K562 (cell line): Measurements from ENCODE around the gene PYY. TPM values are rescaled to one million over a fixed set of nuclear protein-coding genes. Genes with fewer than 3 reads are reported as not detected.

ENCODE experiments used
- AFF1 ChIP-seq, 2 experiments: fragments of 450-650 bp; IDR thresholded peaks; 2 replicates each; pipeline ENCODE4 v1.6.1; 2018; ENCODE audit warnings: mild to moderate bottlenecking in 2 of 2, low read depth in 1 of 2; ENCODE audit not compliant: partially characterized antibody in 2 of 2
- ARID1B ChIP-seq: fragments of 450-650 bp; IDR thresholded peaks from 2 replicates; pipeline ENCODE4 v1.6.1; 2016; ENCODE audit warnings: antibody characterized with exemption, mild to moderate bottlenecking, inconsistent platforms
- DPF2 ChIP-seq: fragments of 450-650 bp; IDR thresholded peaks from 2 replicates; pipeline ENCODE4 v1.6.1; 2016
- E2F5 ChIP-seq: sonication (generic); formaldehyde crosslinking; IDR thresholded peaks from 2 replicates; pipeline ENCODE4 v1.8.0; 2022; ENCODE audit warnings: mild to moderate bottlenecking, missing genetic modification reagents
- EHMT2 ChIP-seq: fragments of 450-650 bp; IDR thresholded peaks from 2 replicates; pipeline ENCODE4 v1.6.1; 2018; ENCODE audit warnings: antibody characterized with exemption
- ELK1 ChIP-seq: sonication (generic); formaldehyde crosslinking; IDR thresholded peaks from 2 replicates; pipeline ENCODE4 v1.8.1; 2022; ENCODE audit warnings: missing genetic modification reagents
- ELK3 ChIP-seq: fragments of 450-650 bp; formaldehyde crosslinking; IDR thresholded peaks from 2 replicates; pipeline ENCODE4 v1.4.0; 2020; ENCODE audit warnings: mild to moderate bottlenecking
- GTF2E2 ChIP-seq: fragments of 200-800 bp; sonication (Bioruptor generic); IDR thresholded peaks from 2 replicates; pipeline ENCODE4 v1.6.1; 2016; ENCODE audit warnings: missing genetic modification characterization, missing compliant biosample characterization
- MTF1 ChIP-seq: fragments of 250-450 bp; sonication (Bioruptor Pico); IDR thresholded peaks from 2 replicates; pipeline ENCODE4 v1.9.0; 2021; ENCODE audit warnings: moderate library complexity, mild to moderate bottlenecking, inconsistent platforms, borderline replicate concordance
- TFAM ChIP-seq: fragments of 250-450 bp; sonication (Bioruptor Pico); conservative IDR thresholded peaks from 2 replicates; pipeline ENCODE4 v1.5.0; 2021; ENCODE audit warnings: mild to moderate bottlenecking, moderate library complexity
- TFE3 ChIP-seq: fragments of 450-650 bp; formaldehyde crosslinking; IDR thresholded peaks from 2 replicates; pipeline ENCODE4 v1.4.0; 2020; ENCODE audit warnings: mild to moderate bottlenecking, mixed read lengths
- ZNF311 ChIP-seq: fragments of 250-450 bp; sonication (Bioruptor Pico); IDR thresholded peaks from 2 replicates; pipeline ENCODE4 v1.4.0; 2020; ENCODE audit warnings: mild to moderate bottlenecking, moderate library complexity
- ZNF398 ChIP-seq: fragments of 250-450 bp; sonication (Bioruptor Pico); IDR thresholded peaks from 2 replicates; pipeline ENCODE4 v1.8.0; 2021; ENCODE audit warnings: moderate library complexity, mild to moderate bottlenecking, inconsistent platforms
- ZNF586 ChIP-seq: fragments of 450-650 bp; formaldehyde crosslinking; conservative IDR thresholded peaks from 2 replicates; pipeline ENCODE4 v1.4.0; 2020; ENCODE audit warnings: mild to moderate bottlenecking, moderate library complexity
- ZNF830 ChIP-seq: fragments of 250-450 bp; sonication (Bioruptor Pico); IDR thresholded peaks from 2 replicates; pipeline ENCODE4 v1.5.0; 2021; ENCODE audit warnings: mild to moderate bottlenecking
- polyA plus RNA-seq, 8 experiments: library from polyadenylated mRNA; depleted of rRNA in 4 of 8; stranded (reverse) in 5 of 8; unstranded in 3 of 8; fragments of >200 nt; fragmentation: Nextera tagmentation in 2 of 8; fragmentation: Illumina TruSeq in 1 of 8; extraction: Ambion mirVana in 2 of 8; extraction: Trizol in 1 of 8; gene quantifications; 2 replicates each; pipeline versions ENCODE4 v1.2.1 to v1.2.3, GENCODE V29; 2011 to 2014; ENCODE audit warnings: inconsistent platforms in 1 of 8, missing spikeins in 1 of 8
- total RNA-seq, 7 experiments: library from RNA; depleted of rRNA in 6 of 7; stranded (reverse); fragments of >200 nt in 6 of 7; fragmentation: Illumina TruSeq in 2 of 7; extraction: Trizol in 2 of 7; gene quantifications; 2 replicates each; pipeline versions ENCODE4 v1.2.1 to v1.2.3, GENCODE V29; 2011 to 2021; ENCODE audit warnings: low replicate concordance in 1 of 7

Gene PYY
- total and polyA plus RNA-seq, 9 of the 15 experiments (the other 6 are each of a cell fraction or from before 2014, with no cell fraction given) = not detected

- TF ChIP-seq TFE3 (no peak), AFF1 (IDR thresholded peaks at IDR 0.05; ENCODE audit: low read depth in 1 of 2, partially characterized antibody in 2 of 2) (no peak), ELK1 (CRISPR knock-in tag) (no peak), ELK3 (CRISPR knock-in tag) (no peak), ZNF311 (CRISPR knock-in tag) (no peak), ARID1B (peak; percentile 92), ZNF586 (CRISPR knock-in tag) (no peak), ZNF398 (CRISPR knock-in tag) (no peak), DPF2 (peak; percentile 91), EHMT2 (no peak), ZNF830 (no peak), E2F5 (CRISPR knock-in tag) (no peak), MTF1 (CRISPR knock-in tag) (no peak), GTF2E2 (no peak), TFAM (CRISPR knock-in tag) (no peak)
Measured at GRCh38 chr17:43983515-43984411, 30.0 kb upstream of the PYY start (continued).
